Body of pancreas (tissue), 4 donors: ENCODE results near the gene ADGRG7.

Experiments used
- POLR2A ChIP-seq, 3 donors: fragments of 450-650 bp; IDR thresholded peaks; one replicate each; pipeline ENCODE4 v1.6.1; 2016; ENCODE audit warnings: antibody characterized with exemption in 3 of 3, mild to moderate bottlenecking in 2 of 3
- TF ChIP-seq, protein P1 (sequence below), 7 experiments: fragments of 450-650 bp in 4 of 7; fragments of 200-600 bp in 3 of 7; sonication (generic) in 3 of 7; IDR thresholded peaks; one replicate each; pipeline ENCODE4 v1.5.1; 2016 to 2019; ENCODE audit warnings: antibody characterized with exemption in 7 of 7

DNA sequence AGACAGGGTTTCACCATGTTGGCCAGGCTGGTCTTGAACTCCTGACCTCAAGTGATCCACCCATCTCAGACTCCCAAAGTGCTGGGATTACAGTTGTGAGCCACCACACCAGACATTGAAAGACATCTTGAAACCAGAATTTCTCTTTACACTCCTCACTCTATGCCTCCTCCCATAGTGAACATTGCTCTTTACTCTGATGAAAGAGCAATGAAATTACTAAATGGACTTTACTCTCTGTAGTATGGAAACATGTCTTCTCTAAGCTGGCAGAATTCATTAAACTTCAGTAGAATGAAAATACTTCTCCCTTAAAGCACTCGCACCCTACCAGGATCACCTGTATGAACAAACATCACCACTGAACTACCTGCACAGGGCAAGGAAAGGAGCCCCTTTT, 72.1 kb downstream of the ADGRG7 start:
- TF ChIP-seq POLR2A (IDR thresholded peaks at IDR 0.05), result no peak
- TF ChIP-seq, protein P1, sequence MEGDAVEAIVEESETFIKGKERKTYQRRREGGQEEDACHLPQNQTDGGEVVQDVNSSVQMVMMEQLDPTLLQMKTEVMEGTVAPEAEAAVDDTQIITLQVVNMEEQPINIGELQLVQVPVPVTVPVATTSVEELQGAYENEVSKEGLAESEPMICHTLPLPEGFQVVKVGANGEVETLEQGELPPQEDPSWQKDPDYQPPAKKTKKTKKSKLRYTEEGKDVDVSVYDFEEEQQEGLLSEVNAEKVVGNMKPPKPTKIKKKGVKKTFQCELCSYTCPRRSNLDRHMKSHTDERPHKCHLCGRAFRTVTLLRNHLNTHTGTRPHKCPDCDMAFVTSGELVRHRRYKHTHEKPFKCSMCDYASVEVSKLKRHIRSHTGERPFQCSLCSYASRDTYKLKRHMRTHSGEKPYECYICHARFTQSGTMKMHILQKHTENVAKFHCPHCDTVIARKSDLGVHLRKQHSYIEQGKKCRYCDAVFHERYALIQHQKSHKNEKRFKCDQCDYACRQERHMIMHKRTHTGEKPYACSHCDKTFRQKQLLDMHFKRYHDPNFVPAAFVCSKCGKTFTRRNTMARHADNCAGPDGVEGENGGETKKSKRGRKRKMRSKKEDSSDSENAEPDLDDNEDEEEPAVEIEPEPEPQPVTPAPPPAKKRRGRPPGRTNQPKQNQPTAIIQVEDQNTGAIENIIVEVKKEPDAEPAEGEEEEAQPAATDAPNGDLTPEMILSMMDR (IDR thresholded peaks at IDR 0.05), result no peak
